OCI-LY1 (cell line): ENCODE measurements around the gene DLEC1.

Experiments used
- CTCF ChIP-seq: fragments of 200-600 bp; sonication (generic), shearing (Covaris generic); IDR thresholded peaks from 2 replicates; pipeline ENCODE4 v1.5.1; 2017; ENCODE audit warnings: mild to moderate bottlenecking, antibody characterized with exemption, low read length, moderate library complexity, mixed read lengths
- EZH2 ChIP-seq: fragments of 200-600 bp; sonication (generic), shearing (Covaris generic); IDR thresholded peaks from 2 replicates; pipeline ENCODE4 v1.8.0; 2017; ENCODE audit warnings: borderline replicate concordance, mixed run types, mild to moderate bottlenecking, antibody characterized with exemption, low read length, moderate library complexity, mixed read lengths

DNA sequence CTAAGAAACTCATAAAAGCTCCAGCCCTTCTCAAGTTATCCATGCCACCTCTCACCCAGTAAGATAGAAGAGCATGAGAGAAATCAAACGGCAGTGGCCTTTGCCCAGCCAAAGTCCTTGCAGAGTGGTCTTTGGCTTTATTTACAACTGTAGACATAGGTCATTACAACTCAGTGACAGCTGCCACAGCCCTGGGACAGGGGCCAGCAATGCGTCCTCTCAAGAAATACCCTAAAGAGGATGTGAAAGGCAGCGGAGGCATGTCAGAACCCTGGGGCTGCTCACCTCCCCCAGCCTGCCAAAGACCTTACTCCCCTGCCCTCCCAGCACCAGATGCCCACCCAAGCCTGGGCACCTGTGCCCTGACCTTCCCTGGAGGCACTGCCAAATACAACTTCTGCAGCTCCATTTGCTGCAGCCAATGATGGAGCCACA, 91.6 kb downstream of the DLEC1 start:
- no peak for TF ChIP-seq CTCF
- no peak for TF ChIP-seq EZH2
